Measurements from ENCODE around the gene PPP3CB.

- TF ChIP-seq CTCF (IDR thresholded peaks at IDR 0.05), result no peak
- no peak for TF ChIP-seq EZH2 (IDR thresholded peaks at IDR 0.05; ENCODE audit: borderline replicate concordance, insufficient read depth, low read depth, low read length, poor library complexity, severe bottlenecking)
These were observed 15.7 kb downstream of the PPP3CB start for GRCh38 chr10:73480158-73480557.

All from B cell (primary cell).